Activated CD8-positive, alpha-beta memory T cell treated with anti-CD3 and anti-CD28 coated beads for 24 hours (primary cell): Measurements from ENCODE around the gene SMIM7.
"Not testable (repeated sequence)": the region's sequence is repeated elsewhere in the genome, so short reads cannot be mapped to it uniquely, and the experiment has no call there.

Experiments
- DNase-seq: peaks from one replicate; pipeline ENCODE4 v3.0.0-alpha.2; 2020

Gene SMIM7

GRCh38 chr19:16659832-16660708 lies at the start of gene SMIM7:
Gene SMIM7 (minus strand): TSS chr19:16660144. CDS start chr19:16660110, 34 bp downstream.
- peak; percentile 98 for DNase-seq

GRCh38 chr19:16703677-16704076 lies 43.7 kb upstream of the SMIM7 start:
- DNase-seq: no peak

- DNase-seq: no peak
Measured at GRCh38 chr19:16702123-16702522, 42.2 kb upstream of the SMIM7 start.

GRCh38 chr19:16698914-16699313 lies 39.0 kb upstream of the SMIM7 start:
- DNase-seq: no peak

- DNase-seq: no peak
Measured at GRCh38 chr19:16688084-16688483, 28.1 kb upstream of the SMIM7 start.

- DNase-seq: no peak
Measured at GRCh38 chr19:16684216-16684615, 24.3 kb upstream of the SMIM7 start.

- DNase-seq: no peak
Measured at GRCh38 chr19:16682539-16682938, 22.6 kb upstream of the SMIM7 start.

- no peak for DNase-seq
Measured at GRCh38 chr19:16679811-16680210, 19.9 kb upstream of the SMIM7 start.

- no peak for DNase-seq
Measured at GRCh38 chr19:16678498-16678897, 18.6 kb upstream of the SMIM7 start.

- DNase-seq: no peak
Measured at GRCh38 chr19:16677055-16677454, 17.1 kb upstream of the SMIM7 start.

- no peak for DNase-seq
Measured at GRCh38 chr19:16676101-16676798, 16.3 kb upstream of the SMIM7 start.

- not testable (repeated sequence) for DNase-seq
Measured at GRCh38 chr19:16673839-16674238, 13.9 kb upstream of the SMIM7 start.

GRCh38 chr19:16673231-16673630 lies 13.3 kb upstream of the SMIM7 start:
- DNase-seq: no peak

- DNase-seq: no peak
Measured at GRCh38 chr19:16671652-16672274, 11.8 kb upstream of the SMIM7 start.

GRCh38 chr19:16670291-16670690 lies 10.3 kb upstream of the SMIM7 start:
- no peak for DNase-seq

GRCh38 chr19:16668702-16669101 lies 8.8 kb upstream of the SMIM7 start:
- DNase-seq: not testable (repeated sequence)

GRCh38 chr19:16668176-16668575 lies 8.2 kb upstream of the SMIM7 start:
- DNase-seq: no peak

- DNase-seq: no peak
Measured at GRCh38 chr19:16661480-16662034, 1.6 kb upstream of the SMIM7 start.

- DNase-seq: no peak
Measured at GRCh38 chr19:16660763-16661479, 977 bp upstream of the SMIM7 start, which contains the start of gene TMEM38A. Gene TMEM38A (plus strand): TSS chr19:16661139. CDS start chr19:16661218, 79 bp downstream.

GRCh38 chr19:16659464-16659831 lies 496 bp downstream of the SMIM7 start:
- DNase-seq: no peak

GRCh38 chr19:16657384-16657783 lies 2.6 kb downstream of the SMIM7 start:
- no peak for DNase-seq

- no peak for DNase-seq
Measured at GRCh38 chr19:16655727-16656126, 4.2 kb downstream of the SMIM7 start.

- DNase-seq: no peak
Measured at GRCh38 chr19:16654627-16655026, 5.3 kb downstream of the SMIM7 start.
